GM12801 (cell line): ENCODE results near the gene SEPTIN8.

Source experiments
- CTCF ChIP-seq: IDR thresholded peaks from one replicate; pipeline ENCODE4 v1.5.1; 2011; ENCODE audit warnings: control low read depth; ENCODE audit not compliant: insufficient read length; ENCODE audit errors: extremely low read depth

The SEPTIN8 gene

GRCh38 chr5:132746954-132747615 is 30.0 kb downstream of the SEPTIN8 start, which contains the start of gene CCNI2:
CCNI2 (plus strand) TSS chr5:132747426; CDS start chr5:132747496, 70 bp downstream.
- TF ChIP-seq CTCF: no peak

- TF ChIP-seq CTCF: no peak
These were observed 30.5 kb downstream of the SEPTIN8 start for GRCh38 chr5:132746592-132746953.

DNA sequence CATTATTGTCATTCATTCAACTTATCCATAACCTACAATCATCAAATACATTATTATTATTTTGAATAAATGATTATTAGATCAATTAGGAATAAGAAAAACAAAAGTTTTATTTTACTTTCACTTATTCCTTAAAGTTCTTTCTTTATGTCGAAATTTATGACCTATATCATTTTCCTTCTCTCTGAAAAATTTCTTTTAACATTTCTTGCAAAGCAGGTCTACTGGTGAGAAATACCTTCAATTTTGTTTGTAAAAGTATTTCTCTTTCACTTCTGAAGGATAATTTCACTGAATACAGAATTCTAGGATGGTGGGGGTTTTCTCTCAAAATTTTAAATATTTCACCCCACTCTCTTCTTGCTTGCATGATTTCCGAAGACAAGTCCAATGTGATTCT is 32.4 kb downstream of the SEPTIN8 start:
- TF ChIP-seq CTCF: no peak

DNA sequence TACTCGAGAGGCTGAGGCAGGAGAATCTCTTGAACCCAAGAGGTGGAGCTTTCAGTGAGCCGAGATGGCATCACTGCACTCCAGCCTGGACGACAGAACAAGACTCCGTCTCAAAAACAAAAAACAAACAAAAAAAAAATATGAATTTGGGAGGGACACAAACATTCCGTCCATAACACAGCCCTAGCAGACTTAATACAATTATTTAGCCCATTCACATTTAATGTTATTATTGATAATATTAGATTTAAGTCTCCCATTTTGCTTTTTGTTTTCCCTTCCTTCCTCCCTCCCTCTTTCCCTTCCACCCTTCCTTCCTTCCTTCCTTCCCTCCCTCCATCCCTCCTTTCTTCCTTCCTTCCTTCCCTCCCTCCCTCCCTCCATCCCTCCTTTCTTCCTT is 34.4 kb downstream of the SEPTIN8 start:
- no peak for TF ChIP-seq CTCF

GRCh38 chr5:132742158-132742557 is 34.9 kb downstream of the SEPTIN8 start:
- TF ChIP-seq CTCF: no peak

GRCh38 chr5:132739232-132739631 is 37.8 kb downstream of the SEPTIN8 start:
- no peak for TF ChIP-seq CTCF

- TF ChIP-seq CTCF: no peak
These were observed 38.9 kb downstream of the SEPTIN8 start for GRCh38 chr5:132737982-132738681.
